ENCODE data around the gene NRXN2. TPM values are rescaled to one million over a fixed set of nuclear protein-coding genes. Genes with fewer than 3 reads are reported as not detected.

NRXN2 gene
- total and polyA plus RNA-seq, 2 of the 13 experiments (the other 11 are each of a cell fraction or from before 2014, with no cell fraction given): not detected

GRCh38 chr11:64590763-64591221 is 132.2 kb downstream of the NRXN2 start, which contains the start of gene SLC22A12 (continued):
- TF ChIP-seq ZNF770 (CRISPR knock-in tag; IDR thresholded peaks at IDR 0.05) (peak; percentile 58; the same call in 1 of the 2 replicates), CEBPB (IDR thresholded peaks at IDR 0.05; ENCODE audit: borderline replicate concordance, low read depth, low read length) (peak; percentile 17; the same call in 1 of the 2 replicates), ZNF224 (CRISPR knock-in tag; IDR thresholded peaks at IDR 0.05) (no peak), ZFP91 (CRISPR knock-in tag; IDR thresholded peaks at IDR 0.05; ENCODE audit: borderline replicate concordance) (0 out of 2 replicates have a peak, but pooled peaks have one; percentile 26)

- CTCF ChIA-PET (ENCODE audit: low intra/inter-chr PET ratio, low total read pairs): no interaction called here
- Histone ChIP-seq H3K4me1 (ENCODE audit: insufficient read depth, low read length) (peaks cover 24% of the 10 kb centered on the region), H4K20me1 (ENCODE audit: insufficient read depth, low read length) (no peaks in the 10 kb centered on the region), H3K27ac (ENCODE audit: extremely low read length, insufficient read depth, low read length) (no peak overlapping the region), H3K9ac (ENCODE audit: insufficient read depth, low read depth, low read length) (no peak overlapping the region), H3K4me3 (replicated peaks in 1 of 3; ENCODE audit: insufficient read depth in 1 of 3, low read depth in 2 of 3, low read length in 3 of 3) (no peak overlapping the region), H3K9me3 (ENCODE audit: low read length) (no peaks in the 10 kb centered on the region), H3K4me2 (ENCODE audit: low read depth, low read length) (no peak overlapping the region), H3K36me3 (replicated peaks in 1 of 2; ENCODE audit: control insufficient read depth in 1 of 2, insufficient read depth in 2 of 2, low read length in 2 of 2) (no peaks in the 10 kb centered on the region), H3K27me3 (ENCODE audit: control insufficient read depth in 1 of 2, insufficient read depth in 2 of 2, low read length in 2 of 2) (peaks cover 0 to 7% of the 10 kb centered on the region in 2 experiments; a peak in 3 of 5 replicates), H2AFZ (ENCODE audit: low read length) (no peak overlapping the region), H3K79me2 (ENCODE audit: insufficient read depth, low read length) (no peaks in the 10 kb centered on the region)
- POLR2A ChIA-PET: no interaction called here
- FAIRE-seq (no peak), ATAC-seq (no peak), DNase-seq (ENCODE audit: low spot score) (no peak)
- in situ Hi-C loops (cut with HindIII; ENCODE audit: extremely low pct_ligation_motif_present, low pct_unique_long_range_greater_than_20kb) (no loop called here), intact Hi-C loops (cut with micrococcal nuclease; ENCODE audit: unreplicated experiment) (no loop called here)
- no TSS peak for BruUV-seq (replicated peaks)
- 63% methylated on average over 2 of the region's 2 CpGs for WGBS (ENCODE audit: low lambda C conversion rate)
- TF ChIP-seq JARID2 (CRISPR knock-in tag; IDR thresholded peaks at IDR 0.05; ENCODE audit: insufficient replicate concordance): no peak
- no peak for TF ChIP-seq ZBTB26 (CRISPR knock-in tag; IDR thresholded peaks at IDR 0.05; ENCODE audit: borderline replicate concordance)
- no peak for TF ChIP-seq SAFB2 (CRISPR knock-in tag; IDR thresholded peaks at IDR 0.05; ENCODE audit: borderline replicate concordance, low read depth)
- TF ChIP-seq ZFP36L2 (CRISPR knock-in tag; IDR thresholded peaks at IDR 0.05): no peak
- TF ChIP-seq ZNF546 (CRISPR knock-in tag; conservative IDR thresholded peaks at IDR 0.05): no peak
- no peak for TF ChIP-seq ZNF792 (CRISPR knock-in tag; IDR thresholded peaks at IDR 0.05)
- TF ChIP-seq MLLT10 (CRISPR knock-in tag; IDR thresholded peaks at IDR 0.05): no peak
- TF ChIP-seq ZNF724P (CRISPR knock-in tag; IDR thresholded peaks at IDR 0.05; ENCODE audit: borderline replicate concordance): no peak
- no peak for TF ChIP-seq ZFP37 (CRISPR knock-in tag; IDR thresholded peaks at IDR 0.05; ENCODE audit: borderline replicate concordance)
- TF ChIP-seq KDM4B (CRISPR knock-in tag; IDR thresholded peaks at IDR 0.05): no peak
- TF ChIP-seq MAFK (conservative IDR thresholded peaks at IDR 0.05 in 1 of 2, IDR thresholded peaks at IDR 0.05 in 1 of 2; ENCODE audit: low read length in 2 of 2): no peak
- TF ChIP-seq TFDP1 (CRISPR knock-in tag; IDR thresholded peaks at IDR 0.05; ENCODE audit: borderline replicate concordance): no peak
- TF ChIP-seq ZNF557 (CRISPR knock-in tag; IDR thresholded peaks at IDR 0.05): no peak
- no peak for TF ChIP-seq TCF12 (IDR thresholded peaks at IDR 0.05)
- no peak for TF ChIP-seq TCF12 (CRISPR knock-in tag; IDR thresholded peaks at IDR 0.05)
Measured at GRCh38 chr11:64588701-64589100, 134.3 kb downstream of the NRXN2 start.
